Measurements from ENCODE around the gene PHLPP1.
A peak's percentile ranks its signal among the peaks of the same experiment; 100 is the strongest.

The PHLPP1 gene

GRCh38 chr18:62744076-62744968 is 29.0 kb downstream of the PHLPP1 start:
- DNase-seq = no peak

GRCh38 chr18:62745089-62745751 is 29.9 kb downstream of the PHLPP1 start:
- DNase-seq = no peak

- DNase-seq = no peak
Measured at GRCh38 chr18:62749389-62749788, 34.0 kb downstream of the PHLPP1 start.

- DNase-seq = no peak
Measured at GRCh38 chr18:62751341-62751821, 36.0 kb downstream of the PHLPP1 start.

GRCh38 chr18:62751977-62752376 is 36.6 kb downstream of the PHLPP1 start:
- DNase-seq = no peak

GRCh38 chr18:62754026-62754425 is 38.7 kb downstream of the PHLPP1 start:
- DNase-seq = no peak

GRCh38 chr18:62755454-62755853 is 40.1 kb downstream of the PHLPP1 start:
- no peak for DNase-seq

- DNase-seq = no peak
Measured at GRCh38 chr18:62755946-62756345, 40.6 kb downstream of the PHLPP1 start.

GRCh38 chr18:62757399-62758010 is 42.2 kb downstream of the PHLPP1 start:
- no peak for DNase-seq

- DNase-seq = no peak
Measured at GRCh38 chr18:62758591-62758990, 43.2 kb downstream of the PHLPP1 start.

- no peak for DNase-seq
Measured at GRCh38 chr18:62759704-62760402, 44.5 kb downstream of the PHLPP1 start.

- DNase-seq = no peak
Measured at GRCh38 chr18:62760403-62760734, 45.0 kb downstream of the PHLPP1 start.

GRCh38 chr18:62763101-62763521 is 47.8 kb downstream of the PHLPP1 start:
- no peak for DNase-seq

- no peak for DNase-seq
Measured at GRCh38 chr18:62766266-62766665, 50.9 kb downstream of the PHLPP1 start.

- DNase-seq = no peak
Measured at GRCh38 chr18:62767321-62767720, 52.0 kb downstream of the PHLPP1 start.

- no peak for DNase-seq
Measured at GRCh38 chr18:62767836-62768557, 52.7 kb downstream of the PHLPP1 start.

- DNase-seq = no peak
Measured at GRCh38 chr18:62768558-62768943, 53.2 kb downstream of the PHLPP1 start.

GRCh38 chr18:62769216-62769615 is 53.9 kb downstream of the PHLPP1 start:
- DNase-seq = no peak

- peak; percentile 4 for DNase-seq
Measured at GRCh38 chr18:62771494-62772270, 56.3 kb downstream of the PHLPP1 start.

- no peak for DNase-seq
Measured at GRCh38 chr18:62772860-62773584, 57.7 kb downstream of the PHLPP1 start.

GRCh38 chr18:62773691-62774090 is 58.4 kb downstream of the PHLPP1 start:
- DNase-seq = no peak
